HG02938 (cell line): ENCODE measurements around the gene SUSD4.
"Not testable (repeated sequence)": the region's sequence is repeated elsewhere in the genome, so short reads cannot be mapped to it uniquely, and the experiment has no call there.

Experiments
- ATAC-seq: cut with Tn5 transposase; IDR thresholded peaks from one replicate; pipeline ENCODE4 v1.9.1; 2021; ENCODE audit warnings: mild to moderate bottlenecking, moderate library complexity; ENCODE audit not compliant: unreplicated experiment

Gene SUSD4

GRCh38 chr1:223299553-223299952, 64.4 kb downstream of the SUSD4 start:
- no peak for ATAC-seq

- no peak for ATAC-seq
Observed at GRCh38 chr1:223298701-223299100, 65.3 kb downstream of the SUSD4 start.

GRCh38 chr1:223297800-223298199, 66.2 kb downstream of the SUSD4 start:
- no peak for ATAC-seq

GRCh38 chr1:223291796-223292195, 72.2 kb downstream of the SUSD4 start:
- ATAC-seq, result no peak

GRCh38 chr1:223290397-223290796, 73.6 kb downstream of the SUSD4 start:
- ATAC-seq, result no peak

GRCh38 chr1:223289621-223290020, 74.4 kb downstream of the SUSD4 start:
- ATAC-seq, result no peak

GRCh38 chr1:223288826-223289225, 75.2 kb downstream of the SUSD4 start:
- no peak for ATAC-seq

- ATAC-seq, result no peak
Observed at GRCh38 chr1:223285452-223285851, 78.5 kb downstream of the SUSD4 start.

GRCh38 chr1:223283697-223284096, 80.3 kb downstream of the SUSD4 start:
- ATAC-seq, result not testable (repeated sequence)

- not testable (repeated sequence) for ATAC-seq
Observed at GRCh38 chr1:223278311-223278710, 85.7 kb downstream of the SUSD4 start.

GRCh38 chr1:223276029-223276428, 87.9 kb downstream of the SUSD4 start:
- no peak for ATAC-seq

- no peak for ATAC-seq
Observed at GRCh38 chr1:223273511-223273910, 90.5 kb downstream of the SUSD4 start.

- ATAC-seq, result no peak
Observed at GRCh38 chr1:223271085-223271781, 92.7 kb downstream of the SUSD4 start.

- no peak for ATAC-seq
Observed at GRCh38 chr1:223270155-223270554, 93.8 kb downstream of the SUSD4 start.

GRCh38 chr1:223269006-223269405, 95.0 kb downstream of the SUSD4 start:
- ATAC-seq, result no peak

- no peak for ATAC-seq
Observed at GRCh38 chr1:223266632-223267172, 97.3 kb downstream of the SUSD4 start.

GRCh38 chr1:223264983-223265908, 98.7 kb downstream of the SUSD4 start:
- no peak for ATAC-seq

- ATAC-seq, result no peak
Observed at GRCh38 chr1:223264529-223264928, 99.4 kb downstream of the SUSD4 start.

GRCh38 chr1:223261914-223262313, 102.1 kb downstream of the SUSD4 start:
- no peak for ATAC-seq

GRCh38 chr1:223260712-223261111, 103.3 kb downstream of the SUSD4 start:
- ATAC-seq, result no peak

- no peak for ATAC-seq
Observed at GRCh38 chr1:223259462-223259861, 104.5 kb downstream of the SUSD4 start.

GRCh38 chr1:223258751-223259198, 105.2 kb downstream of the SUSD4 start:
- ATAC-seq, result no peak
